ENCODE results near the gene ARHGAP4. TPM values are rescaled to one million over a fixed set of nuclear protein-coding genes. Genes with fewer than 3 reads are reported as not detected.

The ARHGAP4 gene
- total RNA-seq, 1 experiment from 2014 or later = 67.4 TPM

DNA sequence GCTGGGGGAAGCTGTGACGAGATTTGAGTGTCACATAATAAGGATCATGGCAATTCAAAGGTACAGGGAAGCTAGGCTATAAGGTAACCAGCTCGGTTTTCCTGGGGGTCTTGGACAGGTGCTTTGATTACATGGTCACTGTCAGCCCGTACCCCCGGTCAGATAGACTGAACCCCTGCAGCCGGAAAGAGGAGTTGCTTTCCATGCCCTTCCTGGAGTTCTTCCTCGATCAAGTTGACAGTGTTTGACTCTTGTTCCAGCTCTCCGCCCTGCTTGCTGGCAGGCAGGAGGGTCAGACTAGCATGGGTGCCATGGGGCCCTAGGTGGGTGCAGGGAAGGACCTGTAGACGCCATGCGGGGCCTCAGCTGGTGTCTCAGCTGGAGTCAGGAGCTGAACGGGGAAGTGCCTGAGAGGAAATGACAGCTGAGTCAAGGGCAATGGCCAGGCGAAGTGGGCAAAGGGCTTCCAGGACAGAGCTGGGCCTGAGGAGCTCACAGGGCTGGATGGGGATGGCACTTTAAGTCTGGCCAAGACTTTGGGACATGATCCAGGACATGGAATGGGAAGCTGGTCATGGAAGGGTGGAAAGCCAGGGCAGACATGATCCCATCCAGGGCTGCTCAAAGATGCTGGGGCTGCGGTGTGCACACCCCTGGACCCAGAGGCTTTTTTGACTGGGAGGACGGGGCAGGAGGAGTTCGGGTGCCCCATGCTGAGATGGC, 48.1 kb upstream of the ARHGAP4 start:
- H3K9ac ChIP-seq (ENCODE audit: low read length) = peak overlapping the region; percentile 95
- TF ChIP-seq CEBPB (IDR thresholded peaks at IDR 0.05; ENCODE audit: low read depth) = no peak
- TF ChIP-seq SIN3A (IDR thresholded peaks at IDR 0.05; ENCODE audit: low read depth) = no peak
- TF ChIP-seq RAD21 (IDR thresholded peaks at IDR 0.05; ENCODE audit: low read depth) = no peak
- TF ChIP-seq ZNF274 (IDR thresholded peaks at IDR 0.05; ENCODE audit: low read depth, low read length) = no peak
- TF ChIP-seq ZFX (IDR thresholded peaks at IDR 0.05) = no peak
- TF ChIP-seq REST (IDR thresholded peaks at IDR 0.05; ENCODE audit: low read depth) = no peak
- no peak for TF ChIP-seq EZH2phosphoT487 (IDR thresholded peaks at IDR 0.05; ENCODE audit: borderline replicate concordance)
- no peak for TF ChIP-seq JUND (IDR thresholded peaks at IDR 0.05)
- no peak for TF ChIP-seq POLR2A (IDR thresholded peaks at IDR 0.05; ENCODE audit: borderline replicate concordance, extremely low read depth, insufficient read depth, insufficient read length)
- TF ChIP-seq EGR1 (IDR thresholded peaks at IDR 0.05; ENCODE audit: low read depth) = no peak
- TF ChIP-seq, protein P1, sequence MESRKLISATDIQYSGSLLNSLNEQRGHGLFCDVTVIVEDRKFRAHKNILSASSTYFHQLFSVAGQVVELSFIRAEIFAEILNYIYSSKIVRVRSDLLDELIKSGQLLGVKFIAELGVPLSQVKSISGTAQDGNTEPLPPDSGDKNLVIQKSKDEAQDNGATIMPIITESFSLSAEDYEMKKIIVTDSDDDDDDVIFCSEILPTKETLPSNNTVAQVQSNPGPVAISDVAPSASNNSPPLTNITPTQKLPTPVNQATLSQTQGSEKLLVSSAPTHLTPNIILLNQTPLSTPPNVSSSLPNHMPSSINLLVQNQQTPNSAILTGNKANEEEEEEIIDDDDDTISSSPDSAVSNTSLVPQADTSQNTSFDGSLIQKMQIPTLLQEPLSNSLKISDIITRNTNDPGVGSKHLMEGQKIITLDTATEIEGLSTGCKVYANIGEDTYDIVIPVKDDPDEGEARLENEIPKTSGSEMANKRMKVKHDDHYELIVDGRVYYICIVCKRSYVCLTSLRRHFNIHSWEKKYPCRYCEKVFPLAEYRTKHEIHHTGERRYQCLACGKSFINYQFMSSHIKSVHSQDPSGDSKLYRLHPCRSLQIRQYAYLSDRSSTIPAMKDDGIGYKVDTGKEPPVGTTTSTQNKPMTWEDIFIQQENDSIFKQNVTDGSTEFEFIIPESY (IDR thresholded peaks at IDR 0.05; ENCODE audit: extremely low read depth, insufficient replicate concordance, low read length) = no peak
- TF ChIP-seq, protein P2, sequence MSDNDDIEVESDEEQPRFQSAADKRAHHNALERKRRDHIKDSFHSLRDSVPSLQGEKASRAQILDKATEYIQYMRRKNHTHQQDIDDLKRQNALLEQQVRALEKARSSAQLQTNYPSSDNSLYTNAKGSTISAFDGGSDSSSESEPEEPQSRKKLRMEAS (IDR thresholded peaks at IDR 0.05) = no peak
- no peak for TF ChIP-seq ELF1 (IDR thresholded peaks at IDR 0.05; ENCODE audit: borderline replicate concordance, low read depth)
- TF ChIP-seq SRF (IDR thresholded peaks at IDR 0.05; ENCODE audit: low read depth) = no peak
- no peak for TF ChIP-seq CTCF (IDR thresholded peaks at IDR 0.05 in 2 of 3, conservative IDR thresholded peaks at IDR 0.05 in 1 of 3; ENCODE audit: borderline replicate concordance in 1 of 3, insufficient read depth in 1 of 3, low read depth in 2 of 3, low read length in 2 of 3)
- TF ChIP-seq TCF7L2 (IDR thresholded peaks at IDR 0.05; ENCODE audit: borderline replicate concordance, extremely low read depth, insufficient read depth, insufficient read length) = no peak
- intact Hi-C loops (cut with micrococcal nuclease) = loop anchor here (10.0 kb wide), 1 partner anchor 421 kb away; the partner anchor contains the start of gene RPL10
- BruUV-seq (replicated peaks) = no TSS peak
- no peak for ATAC-seq
- H3K4me2 ChIP-seq (ENCODE audit: low read length) = peak overlapping the region; percentile 85
- DNase-seq (ENCODE audit: low read depth, low spot score) = no peak
- no peaks in the 10 kb centered on the region for H3K36me3 ChIP-seq (ENCODE audit: control insufficient read depth in 1 of 2, insufficient read depth in 2 of 2, low read length in 2 of 2)
- H3K4me1 ChIP-seq (ENCODE audit: control insufficient read depth in 1 of 2, insufficient read depth in 2 of 2, low read length in 2 of 2) = peaks cover 9 to 23% of the 10 kb centered on the region in 2 experiments
- H2AFZ ChIP-seq (ENCODE audit: low read depth, low read length, poor library complexity, severe bottlenecking) = no peak overlapping the region
- H3K27ac ChIP-seq (ENCODE audit: low read depth, low read length) = peak overlapping the region; percentile 90
- ChIA-PET RAD21 (ENCODE audit: low non-redundant PET in 1 of 2, low total read pairs in 2 of 2, uncharacterized antibody in 2 of 2, unreplicated experiment in 2 of 2) (no interaction called here), POLR2A (interaction anchor here (0.9 kb wide), 1 partner anchor 11 kb away, joined by 3 read pairs; no protein-coding TSS in a partner anchor), CTCF (no interaction called here)
- no peaks in the 10 kb centered on the region for H3K9me3 ChIP-seq (ENCODE audit: control insufficient read depth in 1 of 2, insufficient read depth in 1 of 2, low read depth in 1 of 2, low read length in 2 of 2)
- H3K27me3 ChIP-seq (ENCODE audit: insufficient read depth, low read length) = no peaks in the 10 kb centered on the region
- no peaks in the 10 kb centered on the region for H3K9me2 ChIP-seq (ENCODE audit: insufficient read depth)
- peaks cover 29% of the 10 kb centered on the region for H3K79me2 ChIP-seq (ENCODE audit: insufficient read depth, low read length)
- peak overlapping the region; percentile 46 to 75 for H3K4me3 ChIP-seq (replicated peaks in 1 of 2; ENCODE audit: low read depth in 1 of 2, low read length in 2 of 2)
- no peaks in the 10 kb centered on the region for H4K20me1 ChIP-seq (ENCODE audit: insufficient read depth)
